B cell (primary cell): ENCODE results near the gene PERCC1.

Experiments used
- CTCF ChIP-seq: fragments of 200-600 bp; IDR thresholded peaks from one replicate; pipeline ENCODE4 v1.8.0; 2022; ENCODE audit warnings: antibody characterized with exemption, mild to moderate bottlenecking
- EZH2 ChIP-seq: IDR thresholded peaks from 2 replicates; pipeline ENCODE4 v1.6.1; 2012; ENCODE audit warnings: borderline replicate concordance, low read depth, mild to moderate bottlenecking, moderate library complexity, low read length; ENCODE audit not compliant: insufficient read depth, poor library complexity, severe bottlenecking

- no peak for TF ChIP-seq CTCF
- no peak for TF ChIP-seq EZH2
Measured at GRCh38 chr16:1395444-1396031, 35.3 kb upstream of the PERCC1 start.
